Stimulated activated CD8-positive, alpha-beta memory T cell treated with anti-CD3 and anti-CD28 coated beads, Interleukin-12 subunit alpha, Interleukin-12 subunit beta, amount 100 ng/mL, for 1 hour (primary cell): ENCODE results near the gene CARD18.
"Not testable (repeated sequence)": the region's sequence is repeated elsewhere in the genome, so short reads cannot be mapped to it uniquely, and the experiment has no call there.

Experiments
- DNase-seq: peaks from one replicate; pipeline ENCODE4 v3.0.0-alpha.2; 2020; ENCODE audit warnings: low read depth

The CARD18 gene

DNA sequence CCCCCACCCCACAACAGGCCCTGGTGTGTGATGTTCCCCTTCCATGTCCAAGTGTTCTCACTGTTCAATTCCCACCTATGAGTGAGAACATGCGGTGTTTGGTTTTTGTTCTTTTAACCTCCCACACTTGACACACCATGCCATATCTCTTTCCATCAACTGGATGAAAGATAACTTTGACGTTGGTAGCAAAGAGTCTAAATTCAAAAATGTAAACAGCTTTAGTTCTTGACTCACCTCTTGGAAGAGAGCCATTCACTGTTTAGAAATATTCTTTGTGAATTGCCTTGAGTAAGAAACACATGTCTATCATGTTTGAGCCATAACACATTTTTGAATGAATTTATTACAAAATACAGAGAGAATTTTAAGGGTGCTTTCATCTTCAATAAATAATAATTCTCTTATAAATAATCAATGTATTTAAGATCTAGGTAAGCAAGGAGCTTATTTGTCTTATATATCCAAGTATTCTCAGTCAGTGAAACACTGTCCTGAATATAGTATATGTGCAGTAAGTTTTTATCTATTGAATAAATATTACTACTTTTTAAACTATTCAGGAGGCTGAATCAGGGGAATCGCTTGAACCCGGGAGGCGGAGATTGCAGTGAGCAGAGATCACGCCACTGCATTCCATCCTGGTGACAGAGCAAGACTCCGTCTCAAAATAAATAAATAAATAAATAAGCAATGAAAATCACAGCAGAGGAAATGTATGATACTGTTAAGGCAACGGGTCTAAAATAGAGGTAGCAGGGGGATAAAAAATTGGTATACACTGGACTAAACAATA, 6.7 kb downstream of the CARD18 start:
- no peak for DNase-seq

DNA sequence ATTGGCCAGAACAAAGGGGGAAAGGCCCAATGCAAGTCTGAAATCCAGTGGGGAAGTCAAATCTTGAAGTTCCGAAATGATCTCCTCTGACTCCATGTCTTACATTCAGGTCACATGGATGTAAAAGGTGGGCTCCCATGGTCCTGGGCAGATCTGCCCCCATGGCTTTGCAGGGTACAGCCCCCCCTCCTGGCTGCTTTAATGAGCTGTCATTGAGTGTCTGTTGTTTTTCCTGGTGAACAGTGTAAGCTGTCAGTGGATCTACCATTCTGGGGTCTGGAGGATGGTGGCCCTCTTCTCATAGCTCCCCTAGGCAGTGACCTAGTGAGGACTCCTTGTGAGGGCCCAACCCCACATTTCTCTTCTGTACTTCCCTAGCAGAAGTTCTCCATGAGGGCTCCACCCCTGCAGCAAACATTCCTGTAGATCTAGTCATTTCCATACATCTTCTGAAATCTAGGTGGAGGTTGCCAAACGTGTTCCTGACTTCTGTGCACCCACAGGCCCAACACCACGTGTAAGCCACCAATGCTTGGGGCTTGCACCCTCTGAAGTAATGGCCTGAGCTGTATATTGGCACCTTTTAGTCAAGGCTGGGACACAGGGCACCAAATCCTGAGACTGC, 9.3 kb downstream of the CARD18 start:
- no peak for DNase-seq

GRCh38 chr11:105124756-105125155, 14.8 kb downstream of the CARD18 start:
- no peak for DNase-seq

- no peak for DNase-seq
Observed at GRCh38 chr11:105111145-105111944, 28.2 kb downstream of the CARD18 start.

- no peak for DNase-seq
Observed at GRCh38 chr11:105110688-105111030, 28.9 kb downstream of the CARD18 start.

DNA sequence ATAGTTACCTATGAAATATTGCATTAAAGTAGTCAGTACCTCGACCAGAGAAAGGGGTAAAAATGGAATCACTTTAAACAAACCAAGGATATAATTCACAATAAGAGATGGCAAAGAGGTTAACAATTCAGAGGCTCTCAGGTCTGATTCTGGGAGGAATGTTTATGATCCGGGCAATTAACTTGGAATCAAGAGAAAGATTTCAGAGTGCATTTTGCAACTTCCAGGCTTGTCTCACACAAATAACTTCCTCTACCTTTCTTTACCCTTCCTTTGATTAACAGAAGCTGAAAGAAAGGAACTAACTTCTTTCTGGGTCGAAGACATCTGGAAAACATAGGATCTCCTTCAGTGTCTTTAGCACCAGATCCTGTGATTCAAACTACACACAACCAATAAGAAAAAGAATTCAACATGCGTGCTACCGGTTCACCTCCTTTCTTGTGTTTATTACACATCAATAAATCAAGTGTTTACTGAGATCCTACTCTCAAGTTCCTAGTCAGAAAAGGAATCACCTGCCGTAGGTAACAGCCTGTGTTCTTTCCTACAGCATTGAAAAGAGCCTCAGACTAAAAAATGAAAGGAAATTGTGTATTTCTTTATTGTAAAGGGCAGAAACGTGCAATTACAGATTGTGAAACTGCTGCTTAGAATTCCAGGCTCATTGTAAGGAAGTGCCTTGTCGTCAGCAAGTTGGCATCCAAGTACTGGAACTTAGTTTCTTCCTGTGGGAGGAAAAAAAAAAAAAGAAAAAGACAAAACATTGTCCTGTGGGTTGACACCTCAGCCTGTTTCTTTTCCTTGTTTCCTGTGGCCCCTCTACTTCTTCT, 29.5 kb downstream of the CARD18 start:
- DNase-seq, result no peak

GRCh38 chr11:105109321-105109720, 30.2 kb downstream of the CARD18 start:
- DNase-seq, result no peak

GRCh38 chr11:105108247-105108646, 31.3 kb downstream of the CARD18 start:
- no peak for DNase-seq

DNA sequence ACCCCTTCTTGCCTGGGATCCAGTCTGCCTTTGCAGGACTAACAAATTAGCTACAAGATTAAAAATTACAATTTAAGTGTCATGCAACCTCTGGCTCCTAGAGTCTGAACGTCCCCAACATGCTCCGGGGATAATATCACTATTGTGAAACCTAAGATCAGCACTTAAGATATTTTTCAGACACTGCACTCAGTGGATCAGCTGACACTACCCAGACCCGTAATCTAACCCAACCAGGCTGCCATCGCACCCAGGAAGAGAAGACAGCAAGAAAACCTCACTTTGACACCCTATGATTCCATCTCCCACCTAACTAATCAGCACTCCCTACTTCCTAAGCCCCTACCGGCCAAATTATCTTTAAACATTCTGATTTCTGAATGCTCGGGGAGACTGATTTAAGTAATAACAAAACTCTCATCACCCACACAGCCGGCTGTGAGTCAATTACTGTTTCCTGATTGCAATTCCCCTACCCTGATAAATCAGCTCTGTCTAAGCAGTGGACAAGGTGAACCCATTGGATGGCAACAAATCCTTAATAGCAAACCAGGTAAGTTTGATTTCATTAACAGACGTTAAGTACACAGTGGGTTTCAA, 32.2 kb downstream of the CARD18 start:
- not testable (repeated sequence) for DNase-seq

- no peak for DNase-seq
Observed at GRCh38 chr11:105106140-105106539, 33.4 kb downstream of the CARD18 start.

DNA sequence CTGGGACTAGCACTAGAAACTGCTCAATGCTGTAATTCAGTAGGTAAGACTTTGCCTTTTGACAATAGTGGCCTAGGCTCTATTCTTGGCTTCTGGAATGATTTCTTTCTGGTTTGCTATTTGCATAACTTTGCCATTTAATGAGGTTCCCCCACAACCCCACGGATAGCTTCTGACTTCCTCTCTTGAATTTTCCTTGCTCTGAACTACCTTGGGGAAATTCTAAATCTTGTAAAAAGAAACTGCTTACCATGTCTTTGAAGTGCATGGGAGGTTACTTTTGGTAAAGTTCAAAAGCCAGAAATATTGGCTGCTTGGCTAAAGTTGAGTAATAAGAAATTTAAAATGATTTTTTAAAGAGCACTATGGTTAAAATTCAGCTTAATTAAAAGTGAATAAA, 35.3 kb downstream of the CARD18 start:
- no peak for DNase-seq

- DNase-seq, result no peak
Observed at GRCh38 chr11:105103336-105103735, 36.2 kb downstream of the CARD18 start.

GRCh38 chr11:105102079-105102581, 37.4 kb downstream of the CARD18 start:
- DNase-seq, result not testable (repeated sequence)

- no peak for DNase-seq
Observed at GRCh38 chr11:105100981-105101630, 38.5 kb downstream of the CARD18 start.

DNA sequence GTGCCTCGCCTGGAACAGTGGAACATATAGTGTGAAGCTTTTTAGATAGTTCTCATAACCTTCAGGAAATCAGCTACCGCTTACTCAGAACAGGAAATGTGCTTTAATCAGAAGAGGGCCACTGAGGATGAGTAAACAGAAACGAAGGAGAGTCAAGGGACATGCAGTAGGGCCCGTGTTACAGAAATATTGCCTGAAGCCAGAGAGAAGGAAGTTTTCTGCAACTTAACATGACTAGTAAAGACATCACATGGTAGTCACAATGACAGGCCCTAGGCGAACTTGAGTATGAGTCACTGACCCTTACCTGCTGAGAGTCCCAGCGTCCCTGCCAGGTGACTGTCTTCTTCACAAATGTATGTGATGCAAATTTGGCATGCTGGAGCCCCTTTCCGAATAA, 39.4 kb downstream of the CARD18 start:
- DNase-seq, result no peak

GRCh38 chr11:105099594-105099993, 40.0 kb downstream of the CARD18 start:
- DNase-seq, result not testable (repeated sequence)

DNA sequence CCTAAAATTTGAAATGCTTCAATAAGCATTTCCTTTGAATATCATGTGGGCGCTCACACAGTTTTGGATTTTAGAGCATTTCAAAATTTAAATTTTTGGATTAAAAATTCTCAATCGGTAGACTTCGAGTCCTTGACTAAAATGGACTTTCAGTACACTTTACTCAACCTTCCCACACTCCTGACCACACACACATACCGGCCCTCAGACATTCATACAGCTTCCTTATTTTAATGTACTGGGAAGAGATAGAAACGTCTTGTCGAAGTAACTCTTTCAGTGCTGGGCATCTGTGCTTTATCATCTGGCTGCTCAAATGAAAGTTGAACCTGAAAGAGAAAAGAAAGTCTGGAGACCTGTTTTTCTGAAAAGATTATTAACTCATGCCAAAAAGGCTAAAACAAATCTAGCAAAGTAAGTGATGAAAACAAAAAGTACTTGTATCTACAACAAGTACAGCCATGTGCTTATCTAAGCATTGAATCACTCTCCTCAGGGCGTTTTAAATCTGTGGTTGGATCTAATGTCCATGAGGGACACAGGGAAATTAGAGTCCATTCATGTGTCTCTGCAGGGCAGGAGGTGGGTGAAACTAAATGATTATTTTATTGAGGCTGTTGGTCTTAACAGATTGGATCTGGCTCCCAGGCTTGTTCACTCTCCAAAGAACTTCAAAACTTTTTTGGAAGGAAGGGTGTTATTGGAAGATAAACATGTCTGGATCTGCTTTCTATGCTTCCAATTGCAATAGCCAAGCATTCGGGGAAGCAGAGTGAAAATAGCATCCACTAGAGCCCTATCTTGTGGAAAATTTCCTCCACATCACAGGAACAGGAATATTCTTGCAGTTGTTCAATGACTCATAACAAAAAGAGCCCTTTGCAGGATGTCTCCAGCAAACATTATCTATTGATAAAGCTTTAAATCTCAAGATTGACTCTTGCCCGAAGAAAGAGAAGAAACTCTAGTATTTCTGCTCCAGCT, 47.0 kb downstream of the CARD18 start:
- no peak for DNase-seq
